ENCODE data around the gene STN1.

Gene STN1

DNA sequence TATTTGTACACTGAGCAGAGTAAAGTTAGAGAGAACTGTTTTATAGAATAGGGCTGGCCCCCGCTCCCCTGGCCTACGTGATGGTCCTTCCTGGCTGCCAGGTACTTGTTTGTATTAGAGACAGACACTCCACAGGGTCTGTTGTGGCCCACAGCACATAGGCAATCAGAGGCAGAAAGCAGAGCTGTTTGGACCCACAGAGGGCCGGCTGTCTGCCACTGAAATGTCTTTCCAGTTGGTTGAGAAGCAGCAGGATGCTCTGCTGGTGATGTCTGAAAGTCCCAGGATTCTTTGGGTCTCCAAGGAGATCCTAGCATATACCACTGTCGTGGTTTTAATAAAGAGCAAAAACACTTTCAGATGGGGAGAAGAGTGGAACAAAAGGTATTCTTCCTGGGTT is 5.2 kb downstream of the STN1 start:
- H3K4me3 ChIP-seq (ENCODE audit: low read depth, low read length), result no peak overlapping the region
- no peak for TF ChIP-seq CTCF (IDR thresholded peaks at IDR 0.05; ENCODE audit: low read depth, low read length)

DNA sequence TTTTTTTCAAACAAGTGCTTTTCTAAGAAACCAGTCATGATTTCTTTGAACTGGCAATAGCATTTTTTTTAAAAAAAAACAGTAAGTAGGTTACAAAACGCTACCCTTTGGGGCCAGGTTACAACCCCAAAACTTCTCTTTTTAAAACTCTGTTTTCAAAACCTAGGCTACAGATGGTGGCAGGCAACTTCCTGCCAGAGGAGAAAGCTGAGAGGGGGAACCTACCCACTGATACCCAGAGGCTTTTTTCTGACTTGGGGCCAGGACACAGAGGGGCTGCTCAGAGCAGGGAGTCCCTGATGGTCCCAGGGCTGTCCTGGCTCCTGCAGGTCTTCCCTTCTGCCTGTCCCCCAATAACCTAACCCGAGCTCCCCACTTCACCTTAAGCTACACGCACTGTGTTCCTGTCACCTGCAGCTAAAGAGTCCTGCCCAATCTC is 6.9 kb downstream of the STN1 start:
- TF ChIP-seq CTCF (IDR thresholded peaks at IDR 0.05; ENCODE audit: low read depth, low read length), result no peak
- H3K4me3 ChIP-seq (ENCODE audit: low read depth, low read length), result no peak overlapping the region

GRCh38 chr10:103910442-103911012 is 7.5 kb downstream of the STN1 start:
- no peak overlapping the region for H3K4me3 ChIP-seq (ENCODE audit: low read depth, low read length)
- TF ChIP-seq CTCF (IDR thresholded peaks at IDR 0.05; ENCODE audit: low read depth, low read length), result no peak

- no peak for TF ChIP-seq CTCF (IDR thresholded peaks at IDR 0.05; ENCODE audit: low read depth, low read length)
- H3K4me3 ChIP-seq (ENCODE audit: low read depth, low read length), result no peak overlapping the region
These were observed 12.5 kb downstream of the STN1 start for GRCh38 chr10:103905441-103905840.

GRCh38 chr10:103901299-103901698 is 16.7 kb downstream of the STN1 start:
- no peak for TF ChIP-seq CTCF (IDR thresholded peaks at IDR 0.05; ENCODE audit: low read depth, low read length)
- no peak overlapping the region for H3K4me3 ChIP-seq (ENCODE audit: low read depth, low read length)

DNA sequence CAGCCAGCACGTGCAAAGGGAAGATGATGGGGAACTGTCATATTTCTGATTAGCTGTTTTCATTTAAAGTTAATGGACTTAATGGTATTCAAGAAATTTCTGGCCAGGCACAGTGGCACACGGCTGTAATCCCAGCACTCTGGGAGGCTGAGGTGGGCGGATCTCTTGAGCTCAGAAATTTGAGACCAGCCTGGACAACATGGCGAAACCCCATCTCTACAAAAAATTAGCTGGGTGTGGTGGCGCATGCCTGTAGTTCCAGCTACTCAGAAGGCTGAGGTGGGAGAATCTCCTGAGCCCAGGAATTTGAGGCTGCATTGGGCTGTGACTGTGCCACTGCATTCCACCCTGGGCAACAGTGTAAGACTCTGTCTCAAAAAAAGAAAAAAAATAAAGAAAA is 18.7 kb downstream of the STN1 start:
- no peak overlapping the region for H3K4me3 ChIP-seq (ENCODE audit: low read depth, low read length)
- no peak for TF ChIP-seq CTCF (IDR thresholded peaks at IDR 0.05; ENCODE audit: low read depth, low read length)

DNA sequence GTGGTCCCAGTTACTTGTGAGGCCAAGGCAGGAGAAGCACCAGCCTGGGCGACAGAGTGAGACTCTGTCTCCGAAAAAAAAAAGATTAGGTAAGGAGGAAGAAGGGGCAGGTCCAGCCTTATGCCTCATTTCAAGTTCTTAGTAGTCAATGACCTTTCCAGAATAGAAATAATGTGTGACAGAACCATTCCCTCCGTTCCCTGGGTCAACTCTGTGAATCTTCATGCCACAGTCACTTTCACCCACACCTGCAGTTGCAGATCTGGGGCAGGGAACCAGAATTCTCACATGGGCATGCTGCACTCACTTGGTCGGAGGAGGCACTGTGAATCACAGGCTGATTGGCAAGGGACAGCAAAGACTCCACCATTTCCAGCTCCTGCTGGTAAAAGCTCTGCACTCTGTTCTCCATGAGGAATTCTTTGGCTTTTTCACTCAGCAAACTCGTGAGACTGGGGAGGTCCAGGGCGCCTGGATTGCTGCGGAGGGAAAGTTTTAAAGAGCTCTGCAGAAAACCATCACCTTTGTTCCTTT is 20.7 kb downstream of the STN1 start:
- H3K4me3 ChIP-seq (ENCODE audit: low read depth, low read length), result no peak overlapping the region
- TF ChIP-seq CTCF (IDR thresholded peaks at IDR 0.05; ENCODE audit: low read depth, low read length), result no peak
